HepG2 (cell line): ENCODE data around the gene PREX1. TPM values are rescaled to one million over a fixed set of nuclear protein-coding genes. Genes with fewer than 3 reads are reported as not detected.
A peak's percentile ranks its signal among the peaks of the same experiment; 100 is the strongest.

Experiments
- ATAC-seq: fragments of 200-7000 bp; cut with Tn5 transposase; 3 replicates; pipeline ENCODE4 v1.9.1; 2020; ENCODE audit warnings: mild to moderate bottlenecking, moderate library complexity
- BruUV-seq: library from RNA; stranded (reverse); fragments of 400-500 nt; replicated peaks from 2 replicates; lab custom pipeline; 2021; lab: Mats Ljungman, UMichigan
- CTCF ChIA-PET: fragments of 300-600 bp; formaldehyde crosslinking; extraction: SDS; loops from one replicate; lab custom pipeline; 2021; ENCODE audit warnings: low total read pairs, inconsistent platforms, low intra/inter-chr PET ratio; lab: Yijun Ruan, JAX
- POLR2A ChIA-PET: fragments of 350-600 bp; sonication (Branson Sonifier 250); formaldehyde crosslinking; loops from one replicate; lab custom pipeline; 2020; ENCODE audit warnings: antibody characterized with exemption, inconsistent platforms; lab: Yijun Ruan, JAX
- DNase-seq: peaks from one replicate; pipeline ENCODE4 v3.0.0-alpha.2; 2015; ENCODE audit warnings: low spot score
- FAIRE-seq: peaks from 3 replicates; lab custom pipeline; 2011; peaks lifted over from hg19 to GRCh38; lab: Jason Lieb, UNC
- H2AFZ ChIP-seq: one replicate; pipeline ENCODE4 v1.6.1; 2011; ENCODE audit warnings: low read length, inconsistent platforms
- H3K27ac ChIP-seq: fragments of 300-600 bp; 3 replicates; pipeline ENCODE4 v1.8.0; 2011; ENCODE audit warnings: mixed run types, mild to moderate bottlenecking, mixed read lengths, low read length, inconsistent platforms; ENCODE audit not compliant: insufficient read depth; ENCODE audit errors: extremely low read length
- H3K27me3 ChIP-seq, 2 experiments: fragments of 200-600 bp in 1 of 2; 2 replicates in 1 of 2; 3 replicates in 1 of 2; pipeline versions ENCODE4 v1.6.0 to v1.8.0; 2011; ENCODE audit warnings: low read length in 2 of 2, mild to moderate bottlenecking in 2 of 2, moderate library complexity in 2 of 2, inconsistent platforms in 1 of 2; ENCODE audit not compliant: insufficient read depth in 2 of 2, control insufficient read depth in 1 of 2
- H3K36me3 ChIP-seq, 2 experiments: fragments of 200-600 bp in 1 of 2; replicated peaks in 1 of 2; 2 replicates in 1 of 2; 3 replicates in 1 of 2; pipeline versions ENCODE4 v1.5.1 to v1.8.0; 2011; ENCODE audit warnings: low read length in 2 of 2, inconsistent platforms in 1 of 2; ENCODE audit not compliant: insufficient read depth in 2 of 2, control insufficient read depth in 1 of 2
- H3K4me1 ChIP-seq: 2 replicates; pipeline ENCODE4 v1.5.1; 2012; ENCODE audit warnings: low read length, inconsistent platforms; ENCODE audit not compliant: insufficient read depth
- H3K4me2 ChIP-seq: 2 replicates; pipeline ENCODE4 v1.6.0; 2011; ENCODE audit warnings: low read depth, low read length, inconsistent platforms
- H3K4me3 ChIP-seq, 3 experiments: fragments of 200-600 bp in 1 of 3; sonication (generic), shearing (Covaris generic) in 1 of 3; replicated peaks in 1 of 3; 2 replicates each; pipeline ENCODE4 v1.5.1; 2011 to 2016; ENCODE audit warnings: low read length in 3 of 3, inconsistent platforms in 2 of 3, low read depth in 2 of 3, mild to moderate bottlenecking in 2 of 3, control low read depth in 1 of 3, mixed read lengths in 1 of 3; ENCODE audit not compliant: insufficient read depth in 1 of 3
- H3K79me2 ChIP-seq: one replicate; pipeline ENCODE4 v1.6.1; 2011; ENCODE audit warnings: low read length, inconsistent platforms; ENCODE audit not compliant: insufficient read depth
- H3K9ac ChIP-seq: 2 replicates; pipeline ENCODE4 v1.6.0; 2011; ENCODE audit warnings: mild to moderate bottlenecking, low read depth, low read length, inconsistent platforms; ENCODE audit not compliant: insufficient read depth
- H3K9me3 ChIP-seq: 2 replicates; pipeline ENCODE4 v1.5.1; 2012; ENCODE audit warnings: mild to moderate bottlenecking, low read length
- H4K20me1 ChIP-seq: 2 replicates; pipeline ENCODE4 v1.6.0; 2011; ENCODE audit warnings: inconsistent platforms, mild to moderate bottlenecking, low read length, moderate library complexity; ENCODE audit not compliant: insufficient read depth
- HIVEP1 ChIP-seq: sonication (generic); formaldehyde crosslinking; IDR thresholded peaks from 2 replicates; pipeline ENCODE4 v1.4.0; 2020; ENCODE audit warnings: mild to moderate bottlenecking, missing genetic modification reagents
- KDM5B ChIP-seq: sonication (generic); formaldehyde crosslinking; IDR thresholded peaks from 2 replicates; pipeline ENCODE4 v1.4.0; 2020; ENCODE audit warnings: missing genetic modification reagents, mild to moderate bottlenecking, borderline replicate concordance
- KLF9 ChIP-seq: IDR thresholded peaks from 2 replicates; pipeline ENCODE4 v1.6.1; 2016; ENCODE audit warnings: low read depth
- MNT ChIP-seq: fragments of 450-650 bp; IDR thresholded peaks from 2 replicates; pipeline ENCODE4 v1.6.1; 2016
- TCF12 ChIP-seq, 2 experiments: fragments of 450-650 bp in 1 of 2; sonication (generic) in 1 of 2; formaldehyde crosslinking in 1 of 2; IDR thresholded peaks; 2 replicates each; pipeline versions ENCODE4 v1.6.1 to v1.8.0; 2017 to 2022; ENCODE audit warnings: antibody characterized with exemption in 1 of 2, mild to moderate bottlenecking in 1 of 2, missing genetic modification reagents in 1 of 2, moderate library complexity in 1 of 2
- ZNF281 ChIP-seq: sonication (generic); formaldehyde crosslinking; IDR thresholded peaks from 2 replicates; pipeline ENCODE4 v1.4.0; 2020; ENCODE audit warnings: missing genetic modification reagents, borderline replicate concordance
- ZNF282 ChIP-seq: fragments of 450-650 bp; IDR thresholded peaks from 2 replicates; pipeline ENCODE4 v1.6.1; 2018; ENCODE audit not compliant: partially characterized antibody
- ZNF792 ChIP-seq: IDR thresholded peaks from 2 replicates; pipeline ENCODE4 v1.6.1; 2016
- WGBS: methylation state at CpG from one replicate; pipeline ENCODE4 v1.1.6; 2017; ENCODE audit warnings: low lambda C conversion rate; 5-methylcytosine and 5-hydroxymethylcytosine counted together
- in situ Hi-C: cut with HindIII; loops from 2 replicates; pipeline ENCODE4 v1.10.0; 2017; ENCODE audit warnings: low pct_unique_long_range_greater_than_20kb; ENCODE audit not compliant: extremely low pct_ligation_motif_present
- intact Hi-C: fragments of 100-400 bp; cut with micrococcal nuclease; formaldehyde crosslinking; loops from one replicate; pipeline ENCODE4 v1.10.0; 2022; ENCODE audit not compliant: unreplicated experiment
- polyA plus RNA-seq, 8 experiments: library from polyadenylated mRNA; depleted of rRNA in 3 of 8; stranded (reverse) in 7 of 8; unstranded in 1 of 8; fragments of >200 nt; fragmentation: Illumina TruSeq in 4 of 8; extraction: Trizol in 4 of 8; gene quantifications; 2 replicates each; pipeline versions ENCODE4 v1.2.1 to v1.2.3, GENCODE V29; 2011 to 2016; ENCODE audit warnings: low read depth in 4 of 8, missing spikeins in 1 of 8, mixed read lengths in 1 of 8; ENCODE audit not compliant: insufficient read depth in 1 of 8
- total RNA-seq, 5 experiments: library from RNA; depleted of rRNA; stranded (reverse); fragments of >200 nt; fragmentation: Illumina TruSeq; extraction: Trizol; gene quantifications; 2 replicates each; pipeline ENCODE4 v1.2.3, GENCODE V29; 2016; ENCODE audit warnings: low read depth in 1 of 5
- TF ChIP-seq, protein P1 (sequence below): sonication (generic); formaldehyde crosslinking; IDR thresholded peaks from 2 replicates; pipeline ENCODE4 v1.4.0; 2020; ENCODE audit warnings: missing genetic modification reagents, borderline replicate concordance

Gene PREX1
- total and polyA plus RNA-seq, 2 of the 13 experiments (the other 11 are each of a cell fraction or from before 2014, with no cell fraction given): 0.02 to 0.04 TPM

DNA sequence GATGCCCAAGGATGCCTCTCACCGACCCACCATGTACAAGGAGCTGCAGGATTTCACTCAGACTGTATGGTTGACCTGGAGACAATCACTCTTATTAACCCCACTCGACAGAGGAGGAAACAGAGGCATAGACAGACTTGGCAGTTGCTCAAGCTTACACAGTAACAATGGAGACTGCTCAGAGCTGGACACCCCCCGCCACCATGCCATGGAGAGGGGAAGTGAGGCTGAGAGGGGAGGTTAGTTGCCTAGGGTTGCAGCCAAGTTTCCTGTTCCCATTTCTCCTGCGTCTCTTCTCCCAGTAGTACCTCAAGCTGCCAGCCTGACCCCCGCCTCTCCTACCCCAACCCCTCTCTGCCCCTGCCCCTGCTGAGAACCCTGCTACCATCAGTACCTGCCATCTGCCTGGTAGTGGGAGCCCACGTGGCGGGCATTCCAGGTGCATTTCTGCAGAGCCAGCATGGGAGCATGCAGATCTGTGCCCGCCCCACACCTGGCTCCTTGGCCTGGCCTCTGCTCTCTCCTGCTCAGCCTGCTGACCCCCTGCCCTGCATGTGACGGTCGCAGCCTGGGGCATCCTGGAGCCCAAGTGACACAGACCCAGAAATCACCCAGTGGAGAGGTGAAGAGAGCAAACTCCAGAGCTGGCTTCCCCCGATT is 157.7 kb downstream of the PREX1 start:
- H3K9me3 ChIP-seq: no peaks in the 10 kb centered on the region
- no peaks in the 10 kb centered on the region for H3K79me2 ChIP-seq
- in situ Hi-C loops (no loop called here), intact Hi-C loops (no loop called here)
- DNase-seq (no peak), ATAC-seq (no peak), FAIRE-seq (no peak)
- peaks cover 10 to 60% of the 10 kb centered on the region in 2 experiments; a peak in 4 of 5 replicates for H3K27me3 ChIP-seq
- peaks cover 13% of the 10 kb centered on the region; the same call in 1 of the 2 replicates for H3K4me1 ChIP-seq
- H3K4me3 ChIP-seq: no peak overlapping the region
- TF ChIP-seq ZNF281 (CRISPR knock-in tag) (no peak), ZNF792 (no peak), KLF9 (no peak), MNT (peak; percentile 30; the same call in 1 of the 2 replicates), KDM5B (CRISPR knock-in tag) (no peak), TCF12 (IDR thresholded peaks at IDR 0.05) (no peak), TCF12 (CRISPR knock-in tag; IDR thresholded peaks at IDR 0.05) (no peak), ZNF282 (no peak), HIVEP1 (CRISPR knock-in tag) (no peak)
- TF ChIP-seq, protein P1, sequence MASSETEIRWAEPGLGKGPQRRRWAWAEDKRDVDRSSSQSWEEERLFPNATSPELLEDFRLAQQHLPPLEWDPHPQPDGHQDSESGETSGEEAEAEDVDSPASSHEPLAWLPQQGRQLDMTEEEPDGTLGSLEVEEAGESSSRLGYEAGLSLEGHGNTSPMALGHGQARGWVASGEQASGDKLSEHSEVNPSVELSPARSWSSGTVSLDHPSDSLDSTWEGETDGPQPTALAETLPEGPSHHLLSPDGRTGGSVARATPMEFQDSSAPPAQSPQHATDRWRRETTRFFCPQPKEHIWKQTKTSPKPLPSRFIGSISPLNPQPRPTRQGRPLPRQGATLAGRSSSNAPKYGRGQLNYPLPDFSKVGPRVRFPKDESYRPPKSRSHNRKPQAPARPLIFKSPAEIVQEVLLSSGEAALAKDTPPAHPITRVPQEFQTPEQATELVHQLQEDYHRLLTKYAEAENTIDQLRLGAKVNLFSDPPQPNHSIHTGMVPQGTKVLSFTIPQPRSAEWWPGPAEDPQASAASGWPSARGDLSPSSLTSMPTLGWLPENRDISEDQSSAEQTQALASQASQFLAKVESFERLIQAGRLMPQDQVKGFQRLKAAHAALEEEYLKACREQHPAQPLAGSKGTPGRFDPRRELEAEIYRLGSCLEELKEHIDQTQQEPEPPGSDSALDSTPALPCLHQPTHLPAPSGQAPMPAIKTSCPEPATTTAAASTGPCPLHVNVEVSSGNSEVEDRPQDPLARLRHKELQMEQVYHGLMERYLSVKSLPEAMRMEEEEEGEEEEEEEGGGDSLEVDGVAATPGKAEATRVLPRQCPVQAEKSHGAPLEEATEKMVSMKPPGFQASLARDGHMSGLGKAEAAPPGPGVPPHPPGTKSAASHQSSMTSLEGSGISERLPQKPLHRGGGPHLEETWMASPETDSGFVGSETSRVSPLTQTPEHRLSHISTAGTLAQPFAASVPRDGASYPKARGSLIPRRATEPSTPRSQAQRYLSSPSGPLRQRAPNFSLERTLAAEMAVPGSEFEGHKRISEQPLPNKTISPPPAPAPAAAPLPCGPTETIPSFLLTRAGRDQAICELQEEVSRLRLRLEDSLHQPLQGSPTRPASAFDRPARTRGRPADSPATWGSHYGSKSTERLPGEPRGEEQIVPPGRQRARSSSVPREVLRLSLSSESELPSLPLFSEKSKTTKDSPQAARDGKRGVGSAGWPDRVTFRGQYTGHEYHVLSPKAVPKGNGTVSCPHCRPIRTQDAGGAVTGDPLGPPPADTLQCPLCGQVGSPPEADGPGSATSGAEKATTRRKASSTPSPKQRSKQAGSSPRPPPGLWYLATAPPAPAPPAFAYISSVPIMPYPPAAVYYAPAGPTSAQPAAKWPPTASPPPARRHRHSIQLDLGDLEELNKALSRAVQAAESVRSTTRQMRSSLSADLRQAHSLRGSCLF (CRISPR knock-in tag): no peak
- no peak overlapping the region for H3K27ac ChIP-seq
- WGBS: 33% methylated on average over 9 of the region's 11 CpGs
- H3K4me2 ChIP-seq: no peak overlapping the region
- H3K9ac ChIP-seq: no peak overlapping the region
- no peaks in the 10 kb centered on the region for H4K20me1 ChIP-seq
- CTCF ChIA-PET: no interaction called here
- no TSS peak for BruUV-seq
- no peaks in the 10 kb centered on the region for H3K36me3 ChIP-seq
- POLR2A ChIA-PET: no interaction called here
- no peak overlapping the region for H2AFZ ChIP-seq
